T-helper 1 cell treated with Interleukin-12 subunit alpha and Interleukin-12 subunit beta and Interleukin-4 antibody, amounts not matched to agents 30 μg/mL and 1 μg/mL, for 36 hours (primary cell): ENCODE data around the gene PCSK6.
A peak's percentile ranks its signal among the peaks of the same experiment; 100 is the strongest.

Experiments used
- H3K27ac Mint-ChIP-seq: one replicate; pipeline ENCODE4 v1.8.0; 2021; ENCODE audit warnings: mild to moderate bottlenecking, mixed read lengths
- H3K27me3 Mint-ChIP-seq: one replicate; pipeline ENCODE4 v1.8.0; 2021; ENCODE audit warnings: low read depth, mixed read lengths
- H3K36me3 Mint-ChIP-seq: one replicate; pipeline ENCODE4 v1.8.0; 2021; ENCODE audit warnings: low read depth, mixed read lengths
- H3K4me1 Mint-ChIP-seq: one replicate; pipeline ENCODE4 v1.8.0; 2021; ENCODE audit warnings: low read depth, mixed read lengths
- H3K4me3 Mint-ChIP-seq: one replicate; pipeline ENCODE4 v1.8.0; 2021; ENCODE audit warnings: mild to moderate bottlenecking, moderate library complexity, mixed read lengths
- H3K9me3 Mint-ChIP-seq: one replicate; pipeline ENCODE4 v1.8.0; 2021; ENCODE audit warnings: mixed read lengths

PCSK6 gene

DNA sequence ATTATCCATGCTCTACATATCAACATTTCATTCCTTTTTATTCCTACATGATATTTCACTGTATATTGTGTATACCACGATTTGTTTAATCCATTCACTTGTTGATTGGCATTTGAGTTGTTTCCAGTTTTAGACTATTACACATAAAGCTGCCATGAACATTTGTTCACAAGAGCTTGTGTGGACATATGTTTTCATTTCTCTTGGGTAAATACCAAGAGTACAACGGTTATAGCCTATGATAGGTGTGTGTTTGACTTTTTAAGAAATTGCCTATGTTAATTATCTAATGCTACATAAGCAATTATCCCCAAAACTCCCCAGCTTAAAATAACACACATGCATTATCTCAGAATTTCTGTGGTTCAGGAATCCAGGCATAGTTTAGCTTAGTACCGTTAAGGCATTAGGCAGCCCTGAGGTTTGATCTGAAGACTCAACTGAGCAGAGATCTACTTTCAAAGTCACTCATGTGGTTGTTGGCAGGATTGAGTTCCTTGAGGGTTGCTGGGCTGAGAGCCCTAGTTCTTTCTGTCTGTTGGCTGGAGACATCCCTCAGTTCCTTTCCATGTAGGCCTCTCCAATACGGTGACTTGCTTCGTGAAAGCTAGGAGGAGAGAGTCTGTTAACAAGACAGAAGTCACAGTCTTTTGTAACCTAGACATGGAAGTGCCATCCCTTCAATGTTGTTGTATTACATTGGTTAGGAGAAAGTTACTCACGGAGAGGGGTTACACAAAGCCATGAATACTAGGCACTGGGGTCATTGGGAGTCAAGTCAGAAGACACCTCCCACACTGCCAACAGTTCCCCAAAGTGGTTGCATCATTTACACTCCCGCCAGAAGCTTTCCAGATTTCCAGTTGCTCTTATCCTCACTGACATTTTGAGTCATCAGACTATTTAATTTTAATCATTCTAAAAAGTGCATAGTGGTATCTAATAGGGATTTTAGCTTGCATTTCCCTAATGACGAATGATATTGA, 21.0 kb upstream of the PCSK6 start:
- Mint-ChIP-seq H3K36me3 (no peaks in the 10 kb centered on the region), H3K27ac (no peak overlapping the region), H3K27me3 (peaks cover 19% of the 10 kb centered on the region), H3K4me1 (no peaks in the 10 kb centered on the region), H3K4me3 (no peak overlapping the region), H3K9me3 (peaks cover 2% of the 10 kb centered on the region)

DNA sequence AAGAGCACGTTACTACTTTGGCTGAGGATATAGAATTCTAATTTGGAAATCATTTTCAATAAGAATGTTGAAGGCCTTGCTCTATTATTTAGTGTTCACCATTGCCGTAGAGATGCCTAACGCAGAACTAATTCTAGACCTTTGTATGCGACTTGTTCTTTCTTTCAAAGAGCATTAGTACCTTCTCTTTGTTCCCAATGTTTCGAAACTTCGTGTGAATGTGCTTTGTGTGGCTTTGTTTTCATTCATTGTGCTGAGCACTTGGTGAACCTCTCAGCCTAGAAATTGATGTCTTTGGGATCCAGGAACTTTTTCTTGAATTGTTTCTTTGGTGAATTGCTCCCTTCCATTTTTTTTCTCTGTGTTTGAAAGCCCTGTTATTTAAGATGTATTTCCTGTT, 19.8 kb upstream of the PCSK6 start:
- Mint-ChIP-seq H3K27me3 (peaks cover 17% of the 10 kb centered on the region), H3K4me1 (no peaks in the 10 kb centered on the region), H3K9me3 (no peaks in the 10 kb centered on the region), H3K27ac (no peak overlapping the region), H3K4me3 (no peak overlapping the region), H3K36me3 (no peaks in the 10 kb centered on the region)

DNA sequence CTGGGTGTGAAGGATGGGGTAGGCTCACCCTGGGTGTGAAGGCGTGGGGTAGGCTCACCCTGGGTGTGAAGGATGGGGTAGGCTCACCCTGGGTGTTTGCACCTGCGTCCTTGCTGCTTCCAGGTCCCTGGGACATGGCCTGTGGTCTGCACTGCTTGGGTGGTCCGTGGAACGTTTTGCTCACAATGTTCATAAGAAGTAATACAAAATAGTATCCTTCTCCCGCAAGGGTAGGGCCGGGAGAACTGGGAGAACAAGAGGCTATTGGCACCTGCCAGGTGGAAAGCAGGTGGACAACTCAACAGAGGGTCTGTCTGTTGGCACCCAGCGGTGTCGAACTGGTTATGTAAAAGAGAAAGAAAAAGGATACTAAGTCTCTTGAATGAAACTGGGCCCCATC, 17.0 kb upstream of the PCSK6 start:
- no peak overlapping the region for H3K4me3 Mint-ChIP-seq
- peaks cover 1% of the 10 kb centered on the region for H3K4me1 Mint-ChIP-seq
- no peak overlapping the region for H3K27ac Mint-ChIP-seq
- peaks cover 9% of the 10 kb centered on the region for H3K27me3 Mint-ChIP-seq
- no peaks in the 10 kb centered on the region for H3K9me3 Mint-ChIP-seq
- H3K36me3 Mint-ChIP-seq = no peaks in the 10 kb centered on the region

DNA sequence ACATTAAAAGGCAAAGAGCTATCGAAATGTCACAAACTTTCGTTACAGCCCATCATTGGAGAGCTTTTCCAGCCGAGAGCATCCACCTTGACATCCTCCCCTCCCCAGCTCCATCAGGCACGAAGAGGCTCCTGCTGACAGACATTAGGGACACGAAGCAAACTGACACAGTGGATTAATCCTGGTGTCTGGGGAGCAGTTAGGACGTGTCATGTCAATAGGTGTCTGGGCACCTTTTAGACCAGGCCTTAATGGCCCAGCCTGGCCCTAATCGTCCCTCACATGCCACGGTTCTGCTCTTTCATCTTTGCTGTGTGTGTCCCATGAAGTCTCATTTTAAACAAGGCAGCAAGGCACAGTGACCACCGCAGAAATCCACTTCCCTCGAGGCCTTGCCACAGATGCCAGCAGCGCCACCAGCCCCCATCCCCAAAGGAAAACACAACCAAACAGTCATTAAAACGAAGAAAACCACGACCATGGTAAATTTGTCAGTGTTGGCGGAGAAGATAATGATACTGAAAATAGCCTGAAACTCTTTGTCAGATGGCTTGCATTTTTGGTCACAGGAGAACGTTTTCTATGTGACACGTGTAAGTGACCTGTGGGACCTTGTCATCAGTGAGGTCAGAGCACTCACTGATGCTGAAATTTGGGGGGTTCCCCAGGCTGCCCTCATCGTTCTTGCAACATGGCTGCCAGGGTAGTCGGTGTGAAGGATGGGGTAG, 16.3 kb upstream of the PCSK6 start:
- no peak overlapping the region for H3K27ac Mint-ChIP-seq
- H3K36me3 Mint-ChIP-seq = no peaks in the 10 kb centered on the region
- H3K27me3 Mint-ChIP-seq = peaks cover 9% of the 10 kb centered on the region
- H3K9me3 Mint-ChIP-seq = no peaks in the 10 kb centered on the region
- H3K4me3 Mint-ChIP-seq = no peak overlapping the region
- H3K4me1 Mint-ChIP-seq = peaks cover 6% of the 10 kb centered on the region

DNA sequence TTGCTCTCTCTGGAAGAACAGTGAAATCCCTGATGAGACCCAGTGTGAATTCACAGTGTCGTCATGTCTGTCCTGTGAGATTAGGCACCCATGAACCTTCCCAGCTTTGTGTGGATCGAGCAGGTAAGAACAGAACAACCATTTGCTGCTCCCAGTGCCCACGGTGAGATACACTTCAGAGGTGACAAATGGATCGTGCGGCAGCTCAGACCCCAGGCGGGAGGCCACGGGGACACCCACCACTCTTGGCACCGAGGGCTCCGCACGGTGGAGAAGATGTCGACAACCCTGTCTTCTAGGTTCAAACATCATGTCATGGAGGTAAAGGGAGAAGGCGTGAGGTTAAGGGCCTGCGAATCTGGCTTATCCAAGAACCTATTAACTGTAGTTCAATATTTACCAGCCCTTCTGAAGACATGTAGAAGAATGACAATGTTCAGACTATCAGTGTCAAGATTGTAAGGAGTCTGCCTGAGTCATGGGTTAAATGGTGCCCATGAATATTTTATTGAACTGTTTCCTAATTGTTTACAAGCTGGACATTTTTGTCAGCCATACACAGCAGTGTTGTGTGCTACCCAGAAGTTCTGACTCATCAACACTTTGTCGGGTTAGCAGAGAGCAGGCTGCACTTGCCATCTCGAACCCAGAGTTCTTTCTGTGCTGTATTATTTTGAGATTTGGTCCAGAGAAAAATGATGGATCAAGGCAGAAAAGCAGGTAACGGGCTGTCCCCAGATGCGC, 15.5 kb upstream of the PCSK6 start:
- peaks cover 2% of the 10 kb centered on the region for H3K27me3 Mint-ChIP-seq
- no peak overlapping the region for H3K4me3 Mint-ChIP-seq
- no peak overlapping the region for H3K27ac Mint-ChIP-seq
- H3K9me3 Mint-ChIP-seq = no peaks in the 10 kb centered on the region
- H3K36me3 Mint-ChIP-seq = no peaks in the 10 kb centered on the region
- H3K4me1 Mint-ChIP-seq = peaks cover 13% of the 10 kb centered on the region

DNA sequence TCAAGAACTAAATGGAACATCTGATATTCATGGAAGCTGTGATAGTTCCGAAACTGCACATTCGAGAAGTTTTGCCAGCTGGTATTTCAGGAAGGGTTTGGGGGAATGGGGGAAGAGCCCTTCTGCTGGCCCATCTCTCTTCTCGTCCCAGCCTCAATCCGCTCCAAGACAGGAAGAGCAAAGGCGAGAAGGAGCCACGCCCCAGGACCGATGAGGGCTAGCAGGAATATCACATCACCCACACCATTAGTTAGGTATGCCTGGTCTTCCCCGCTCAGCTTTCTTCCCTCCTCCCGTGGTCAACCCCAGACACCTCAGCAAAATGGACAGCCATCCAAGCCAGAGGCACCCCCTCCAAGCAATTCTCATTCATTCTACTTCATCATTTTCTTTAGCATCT, 14.9 kb upstream of the PCSK6 start:
- Mint-ChIP-seq H3K27me3 (no peaks in the 10 kb centered on the region), H3K9me3 (no peaks in the 10 kb centered on the region), H3K4me1 (peaks cover 15% of the 10 kb centered on the region), H3K36me3 (no peaks in the 10 kb centered on the region), H3K27ac (no peak overlapping the region), H3K4me3 (no peak overlapping the region)

DNA sequence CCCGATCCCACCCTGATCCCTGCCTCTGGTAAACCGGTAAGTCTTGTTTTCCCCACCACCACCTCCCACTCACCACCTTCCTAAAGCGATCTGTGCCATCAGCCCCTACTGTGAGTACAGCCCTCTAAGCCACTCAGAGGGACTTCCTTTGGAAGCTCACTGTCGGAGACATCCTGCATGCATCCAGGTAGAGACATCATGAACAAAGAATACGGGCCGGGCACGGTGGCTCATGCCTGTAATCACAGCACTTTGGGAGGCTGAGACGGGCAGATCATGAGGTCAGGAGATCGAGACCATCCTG, 13.7 kb upstream of the PCSK6 start:
- no peaks in the 10 kb centered on the region for H3K36me3 Mint-ChIP-seq
- H3K27ac Mint-ChIP-seq = no peak overlapping the region
- H3K27me3 Mint-ChIP-seq = no peaks in the 10 kb centered on the region
- H3K9me3 Mint-ChIP-seq = no peaks in the 10 kb centered on the region
- H3K4me3 Mint-ChIP-seq = no peak overlapping the region
- peaks cover 15% of the 10 kb centered on the region for H3K4me1 Mint-ChIP-seq

DNA sequence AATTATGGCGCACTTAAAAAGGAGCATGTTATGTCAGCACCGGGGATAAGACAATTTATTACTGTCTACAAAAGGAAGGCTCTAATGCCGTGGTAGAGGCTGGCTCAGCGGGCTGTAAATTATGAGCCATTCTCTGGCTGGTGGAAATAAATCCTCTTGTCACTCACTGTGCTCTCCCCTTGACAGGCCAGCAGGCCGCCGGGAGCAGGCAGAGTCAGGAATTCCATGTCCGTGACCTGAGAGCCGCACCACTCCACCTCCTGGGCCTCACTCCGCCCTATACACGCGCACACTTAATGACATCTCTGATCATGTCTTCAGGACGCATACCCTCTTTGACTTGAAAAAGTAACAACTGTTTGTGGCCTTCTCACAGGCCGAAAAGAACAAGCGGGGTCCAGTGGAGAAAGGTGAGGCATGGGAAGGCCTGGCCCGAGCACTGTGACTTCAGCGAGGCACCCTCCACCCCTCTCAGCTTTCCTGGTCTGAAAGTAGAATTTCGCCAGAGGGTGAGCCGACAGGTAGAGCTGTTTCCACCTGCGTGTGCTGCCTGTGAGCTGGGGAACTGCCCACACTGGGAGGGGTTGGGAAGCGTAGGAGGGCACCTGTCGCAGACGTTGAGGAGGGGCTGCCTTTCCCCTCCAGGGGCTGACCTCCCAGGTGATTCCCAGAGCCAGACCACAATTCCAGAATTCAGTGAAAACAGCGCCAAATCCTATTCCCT, 13.2 kb upstream of the PCSK6 start:
- no peaks in the 10 kb centered on the region for H3K36me3 Mint-ChIP-seq
- no peak overlapping the region for H3K4me3 Mint-ChIP-seq
- H3K4me1 Mint-ChIP-seq = peaks cover 18% of the 10 kb centered on the region
- no peaks in the 10 kb centered on the region for H3K9me3 Mint-ChIP-seq
- no peak overlapping the region for H3K27ac Mint-ChIP-seq
- peaks cover 4% of the 10 kb centered on the region for H3K27me3 Mint-ChIP-seq

DNA sequence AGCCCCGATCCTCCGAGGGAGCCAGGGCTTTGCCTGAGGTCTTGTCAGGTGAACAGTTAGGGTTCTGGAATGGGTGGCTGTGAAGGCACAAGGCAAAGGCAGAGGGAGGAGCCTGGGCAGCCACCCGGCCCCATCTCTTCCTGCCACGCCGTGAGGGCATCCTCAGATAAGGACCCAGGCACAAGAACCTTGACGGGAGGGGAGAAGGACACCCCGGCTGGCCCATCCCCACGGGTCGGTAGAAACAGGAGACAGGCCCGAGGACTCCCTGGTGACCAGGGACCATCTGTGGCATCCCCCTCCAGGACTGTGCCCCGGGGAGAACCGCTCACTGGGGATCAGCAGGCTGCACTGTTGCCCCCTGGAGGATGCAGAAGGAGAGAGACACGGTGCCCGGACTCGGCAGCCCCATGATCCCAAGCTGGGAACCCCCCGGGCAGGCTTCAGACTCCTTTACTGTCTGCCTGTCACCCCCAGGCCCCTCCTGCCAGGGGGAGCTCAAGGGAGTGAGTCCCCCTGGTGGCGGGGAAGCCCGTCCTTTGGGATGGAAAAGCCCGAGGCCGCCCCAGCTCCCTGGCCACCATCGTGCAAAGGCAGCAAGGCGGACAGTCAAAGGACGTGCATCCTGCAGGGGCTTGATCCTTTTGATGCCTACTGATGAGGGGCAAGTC, 12.3 kb upstream of the PCSK6 start:
- Mint-ChIP-seq H3K4me3 (peak overlapping the region; percentile 53), H3K4me1 (peaks cover 23% of the 10 kb centered on the region), H3K36me3 (no peaks in the 10 kb centered on the region), H3K27me3 (peaks cover 12% of the 10 kb centered on the region), H3K9me3 (no peaks in the 10 kb centered on the region), H3K27ac (no peak overlapping the region)

DNA sequence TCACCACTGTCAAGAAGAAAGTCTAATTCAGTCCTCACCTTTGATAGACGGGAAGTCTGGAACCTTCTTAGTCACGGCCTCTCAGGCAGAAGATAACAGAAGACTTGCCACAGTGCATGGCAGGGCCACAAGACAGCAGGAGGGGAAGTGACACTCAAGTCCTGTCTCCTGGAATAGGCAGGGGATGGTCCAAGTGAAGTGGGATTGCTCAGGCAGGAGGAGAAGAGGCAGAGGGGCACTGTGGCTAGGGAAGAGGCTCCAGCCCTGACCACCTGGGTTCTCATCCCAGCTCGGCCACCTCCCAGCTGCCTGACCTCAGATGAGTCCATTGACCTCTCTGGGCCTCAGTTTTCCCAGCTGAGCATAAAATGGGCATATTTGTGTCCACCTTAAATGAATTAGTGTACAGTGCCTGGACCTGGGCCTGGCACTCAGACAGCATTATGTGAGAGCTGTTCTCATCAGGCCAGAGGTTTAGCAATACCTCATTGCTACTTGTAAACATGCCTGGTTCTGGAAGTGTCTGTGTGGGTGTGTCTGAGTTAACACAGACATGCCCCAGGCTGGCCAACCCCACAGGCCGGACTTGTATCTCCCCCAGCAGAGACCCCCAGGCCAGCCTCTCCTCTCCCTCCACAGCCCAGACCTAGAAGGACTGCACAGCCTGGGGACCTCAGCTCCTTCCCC, 11.5 kb upstream of the PCSK6 start:
- no peaks in the 10 kb centered on the region for H3K9me3 Mint-ChIP-seq
- peaks cover 29% of the 10 kb centered on the region for H3K4me1 Mint-ChIP-seq
- no peak overlapping the region for H3K4me3 Mint-ChIP-seq
- no peaks in the 10 kb centered on the region for H3K36me3 Mint-ChIP-seq
- H3K27ac Mint-ChIP-seq = no peak overlapping the region
- peaks cover 19% of the 10 kb centered on the region for H3K27me3 Mint-ChIP-seq

DNA sequence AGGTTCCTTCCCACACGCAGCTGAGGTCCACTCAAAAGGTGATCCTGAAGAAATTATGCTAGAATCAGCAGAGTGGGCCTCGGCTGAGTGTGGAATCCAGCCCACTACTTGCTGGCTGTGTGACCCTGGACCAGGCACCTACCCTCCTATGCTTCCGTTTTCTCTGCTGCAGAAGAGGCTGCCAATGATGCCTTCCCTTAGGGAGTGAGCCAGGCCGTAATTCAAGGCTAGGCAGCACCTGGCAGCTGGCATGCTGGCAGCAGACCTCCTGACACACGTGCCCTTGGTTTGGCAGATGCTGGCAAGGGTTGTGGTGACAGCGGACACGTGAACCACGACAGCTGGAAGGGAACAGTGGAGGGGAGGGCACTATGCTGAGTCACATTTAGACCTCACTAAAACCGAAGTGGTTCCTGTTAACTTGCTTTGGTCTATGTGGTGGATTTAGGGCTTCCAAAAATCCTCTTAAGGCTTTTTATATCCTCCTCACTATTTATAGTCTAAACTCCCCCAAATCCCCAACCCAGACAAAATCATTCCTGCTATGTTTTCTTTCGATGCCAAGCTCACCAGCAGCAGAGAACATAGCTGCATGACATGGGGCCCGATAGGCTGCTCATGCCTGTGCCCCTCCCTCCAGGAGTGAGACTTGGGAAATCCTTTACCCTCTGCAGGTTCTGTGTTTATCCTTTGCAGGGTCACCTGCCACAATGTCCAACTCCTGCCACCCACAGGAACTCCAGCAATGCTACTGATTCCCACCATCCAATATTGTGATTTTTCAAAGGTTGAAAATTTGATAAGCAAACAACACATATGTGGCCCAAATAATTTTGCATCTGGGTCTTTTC, 10.6 kb upstream of the PCSK6 start:
- H3K4me1 Mint-ChIP-seq = peaks cover 31% of the 10 kb centered on the region
- H3K4me3 Mint-ChIP-seq = no peak overlapping the region
- peaks cover 27% of the 10 kb centered on the region for H3K27me3 Mint-ChIP-seq
- H3K27ac Mint-ChIP-seq = no peak overlapping the region
- no peaks in the 10 kb centered on the region for H3K36me3 Mint-ChIP-seq
- no peaks in the 10 kb centered on the region for H3K9me3 Mint-ChIP-seq

DNA sequence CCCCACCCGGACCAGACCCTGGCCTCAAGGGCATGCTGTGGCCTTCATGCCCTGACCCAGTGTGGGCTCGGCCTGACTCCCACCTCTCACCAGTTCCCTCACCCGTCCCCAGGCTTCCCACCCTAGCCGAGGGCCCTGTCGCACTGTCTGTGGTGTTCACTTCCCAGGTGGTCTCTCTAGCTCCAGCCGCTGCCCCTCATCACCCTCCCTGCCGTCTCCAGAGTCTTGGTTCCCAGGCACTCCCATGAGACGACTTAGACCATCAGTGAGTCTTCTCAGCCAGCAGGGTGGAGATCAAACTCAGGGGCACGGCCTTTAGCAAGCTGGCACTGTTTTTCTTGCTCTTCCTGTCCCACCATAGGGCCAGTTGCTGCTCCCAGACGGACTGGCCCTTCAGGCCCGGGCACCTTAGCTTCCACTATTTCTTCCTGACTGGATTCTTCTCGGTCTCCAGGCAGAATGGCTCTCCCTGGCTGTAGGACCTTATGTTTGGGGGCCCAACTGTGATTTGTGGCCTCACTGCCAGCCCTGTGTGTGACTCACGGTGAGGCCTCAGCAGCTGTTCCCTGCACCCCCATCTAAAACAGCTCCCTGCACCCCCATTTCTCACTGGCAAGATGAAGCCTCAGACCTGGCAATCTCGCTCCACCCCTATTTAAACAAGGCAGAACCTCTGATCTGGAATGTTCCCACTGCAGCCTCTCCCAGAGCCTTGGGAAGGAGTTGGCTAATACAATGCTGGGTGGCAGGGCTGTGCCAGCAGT, 9.4 kb upstream of the PCSK6 start:
- no peak overlapping the region for H3K27ac Mint-ChIP-seq
- H3K9me3 Mint-ChIP-seq = no peaks in the 10 kb centered on the region
- H3K4me1 Mint-ChIP-seq = peaks cover 34% of the 10 kb centered on the region
- H3K27me3 Mint-ChIP-seq = peaks cover 39% of the 10 kb centered on the region
- no peak overlapping the region for H3K4me3 Mint-ChIP-seq
- no peaks in the 10 kb centered on the region for H3K36me3 Mint-ChIP-seq
